ENCODE measurements around the gene ACP4.
"Not testable (repeated sequence)": the region's sequence is repeated elsewhere in the genome, so short reads cannot be mapped to it uniquely, and the experiment has no call there.

ACP4 gene

DNA sequence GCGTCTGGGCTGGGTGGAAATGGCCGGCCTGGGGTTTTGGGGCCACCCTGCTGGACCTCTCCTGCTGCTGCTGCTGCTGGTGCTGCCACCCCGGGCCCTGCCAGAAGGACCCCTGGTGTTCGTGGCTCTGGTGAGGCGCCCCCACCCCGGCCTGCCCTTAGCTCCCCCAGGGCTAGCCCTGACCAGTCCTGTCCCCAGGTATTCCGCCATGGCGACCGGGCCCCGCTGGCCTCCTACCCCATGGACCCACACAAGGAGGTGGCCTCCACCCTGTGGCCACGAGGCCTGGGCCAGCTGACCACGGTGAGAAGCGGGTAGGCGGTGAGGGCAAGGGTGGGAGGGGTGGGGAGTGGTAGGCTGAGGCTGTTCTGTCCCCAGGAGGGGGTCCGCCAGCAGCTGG lies at the start of gene ACP4:
Gene ACP4 (plus strand): TSS at position 20 of the 400 bp plus-strand sequence. CDS start 0 bp downstream, at position 20.
- DNase-seq (ENCODE audit: extremely low read depth in 1 of 2, low read depth in 1 of 2) = no peak

DNA sequence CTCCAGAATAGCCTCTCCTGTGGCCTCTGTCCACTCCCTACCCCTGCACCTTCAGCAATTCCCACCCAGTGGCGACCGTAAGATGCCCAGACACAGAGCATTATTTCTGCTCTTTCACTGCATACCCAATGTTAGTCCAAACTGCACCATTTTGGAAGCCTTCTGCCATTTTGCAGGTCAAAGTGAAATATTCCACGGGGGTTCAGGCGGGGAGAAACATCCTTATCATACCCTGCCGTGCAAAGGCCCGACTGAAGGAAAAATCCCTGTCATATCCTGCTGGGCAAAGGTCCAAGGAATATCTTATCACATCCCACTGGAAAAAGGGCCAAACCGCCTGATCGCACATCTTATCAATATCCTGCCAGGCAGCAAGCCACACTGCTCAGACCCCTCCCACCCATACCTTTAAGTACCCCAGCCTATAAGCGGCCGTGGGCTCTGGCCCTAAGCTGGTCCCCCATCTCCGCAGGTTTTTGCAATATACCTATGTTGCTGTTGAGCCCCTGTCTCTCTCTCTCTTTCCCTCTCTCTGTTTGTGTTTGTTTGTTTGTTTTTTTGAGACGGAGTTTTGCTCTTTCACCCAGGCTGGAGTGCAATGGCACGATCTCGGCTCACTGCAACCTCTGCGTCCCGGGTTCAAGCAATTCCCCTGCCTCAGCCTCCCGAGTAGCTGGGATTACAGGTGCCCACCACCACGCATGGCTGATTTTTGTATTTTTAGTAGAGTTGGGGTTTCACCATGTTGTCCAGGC lies 48.9 kb upstream of the ACP4 start:
- no peak for DNase-seq (ENCODE audit: extremely low read depth in 1 of 2, low read depth in 1 of 2)

DNA sequence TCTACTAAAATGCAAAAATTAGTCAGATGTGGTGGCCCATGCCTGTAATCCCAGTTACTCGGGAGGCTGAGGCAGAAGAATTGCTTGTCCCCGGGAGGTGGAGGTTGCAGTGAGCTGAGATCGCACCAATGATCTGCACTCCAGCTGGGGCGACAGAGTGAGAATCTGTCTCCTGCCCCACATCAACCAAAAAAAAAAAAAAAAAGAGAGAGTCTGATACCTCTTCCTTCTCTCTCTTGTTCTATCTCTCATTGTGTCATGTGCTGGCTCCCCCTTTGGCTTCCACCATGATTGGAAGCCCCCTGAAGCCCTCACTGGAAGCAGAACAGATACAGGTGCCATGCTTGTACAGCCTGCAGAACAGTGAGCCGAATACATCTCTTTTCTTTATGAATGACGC lies 46.7 kb upstream of the ACP4 start:
- no peak for DNase-seq (ENCODE audit: extremely low read depth in 1 of 2, low read depth in 1 of 2)

- DNase-seq (ENCODE audit: extremely low read depth in 1 of 2, low read depth in 1 of 2) = no peak
Observed at GRCh38 chr19:50745221-50745620, 45.0 kb upstream of the ACP4 start.

- DNase-seq (ENCODE audit: extremely low read depth in 1 of 2, low read depth in 1 of 2) = not testable (repeated sequence)
Observed at GRCh38 chr19:50747141-50747540, 43.1 kb upstream of the ACP4 start.

DNA sequence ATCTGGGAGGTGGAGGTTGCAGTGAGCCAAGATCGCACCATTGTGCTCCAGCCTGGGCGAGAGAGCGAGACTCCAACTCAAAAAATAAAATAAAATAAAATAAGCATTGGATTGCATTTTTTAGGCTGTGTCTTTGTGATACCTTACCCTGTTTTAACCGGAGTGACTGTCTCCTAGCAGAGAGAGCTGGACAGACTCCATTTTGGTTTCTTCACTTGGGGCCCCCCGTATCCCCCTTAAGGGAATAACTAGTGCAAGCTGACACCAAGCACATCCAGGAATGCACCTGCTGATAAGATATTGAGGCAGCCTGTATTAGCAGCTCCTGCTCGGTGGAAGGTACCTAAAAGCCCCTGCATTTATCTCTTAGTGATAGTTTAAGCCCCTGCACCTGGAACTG lies 40.7 kb upstream of the ACP4 start:
- DNase-seq (ENCODE audit: extremely low read depth in 1 of 2, low read depth in 1 of 2) = no peak

DNA sequence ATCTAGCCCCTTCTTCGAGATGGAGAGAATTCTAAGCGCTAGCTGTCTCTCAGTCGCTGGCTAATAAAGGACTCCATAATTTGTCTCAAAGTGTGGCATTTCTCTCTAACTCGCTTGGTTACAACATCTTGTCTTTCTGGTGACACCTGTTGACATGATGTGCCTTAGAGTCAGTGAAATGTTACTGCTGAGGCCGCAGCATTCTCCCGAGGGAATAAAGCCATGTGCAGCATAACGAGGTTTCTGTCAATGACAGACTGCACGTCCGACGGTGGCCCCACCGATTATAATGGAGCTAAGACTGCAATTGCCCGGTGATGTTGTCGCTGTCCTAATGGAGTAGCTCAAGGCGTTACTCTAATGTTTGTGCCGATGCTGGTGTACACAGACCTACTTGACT lies 40.2 kb upstream of the ACP4 start:
- DNase-seq (ENCODE audit: extremely low read depth in 1 of 2, low read depth in 1 of 2) = no peak

DNA sequence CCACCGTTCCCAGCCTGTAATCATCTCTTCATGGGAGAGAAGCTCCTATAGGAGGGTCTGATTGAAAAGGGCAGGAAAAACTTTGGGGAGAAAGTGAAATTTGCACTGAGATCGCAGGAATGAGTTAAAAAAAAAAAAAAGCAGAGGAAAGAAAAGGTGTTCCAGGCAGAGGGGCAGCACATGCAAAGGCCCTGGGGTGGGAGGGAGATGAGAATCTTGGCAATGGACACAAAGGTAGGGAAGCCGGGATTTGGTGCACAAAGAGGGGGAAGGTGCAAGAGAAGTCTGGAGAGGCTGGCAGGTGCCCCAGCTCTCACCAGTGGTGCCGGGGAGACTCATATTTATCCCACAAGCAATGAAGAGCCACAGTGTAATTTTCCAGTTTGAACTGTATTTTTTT lies 36.3 kb upstream of the ACP4 start:
- DNase-seq (ENCODE audit: extremely low read depth in 1 of 2, low read depth in 1 of 2) = no peak

DNA sequence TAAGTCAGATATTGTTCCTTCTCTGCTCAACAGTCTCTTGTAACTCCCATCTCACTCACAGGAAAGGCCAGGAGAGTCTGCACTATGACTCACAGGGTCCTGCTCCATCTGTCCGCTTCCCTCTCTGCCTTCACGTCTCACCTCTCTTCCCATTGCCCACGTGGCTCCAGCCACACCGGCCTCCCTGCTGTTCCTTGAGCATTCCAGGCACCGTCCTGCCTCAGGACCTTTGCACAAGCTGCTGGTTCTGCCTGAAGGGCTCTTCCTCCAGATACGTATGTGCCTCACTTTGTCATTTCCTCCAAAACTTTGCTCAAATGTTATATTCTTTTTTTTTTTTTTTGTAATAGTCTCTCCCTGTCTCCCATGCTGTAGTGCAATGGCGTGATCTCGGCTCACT lies 34.0 kb upstream of the ACP4 start:
- DNase-seq (ENCODE audit: extremely low read depth in 1 of 2, low read depth in 1 of 2) = not testable (repeated sequence)

- DNase-seq (ENCODE audit: extremely low read depth in 1 of 2, low read depth in 1 of 2) = not testable (repeated sequence)
Observed at GRCh38 chr19:50757624-50758023, 32.6 kb upstream of the ACP4 start.

DNA sequence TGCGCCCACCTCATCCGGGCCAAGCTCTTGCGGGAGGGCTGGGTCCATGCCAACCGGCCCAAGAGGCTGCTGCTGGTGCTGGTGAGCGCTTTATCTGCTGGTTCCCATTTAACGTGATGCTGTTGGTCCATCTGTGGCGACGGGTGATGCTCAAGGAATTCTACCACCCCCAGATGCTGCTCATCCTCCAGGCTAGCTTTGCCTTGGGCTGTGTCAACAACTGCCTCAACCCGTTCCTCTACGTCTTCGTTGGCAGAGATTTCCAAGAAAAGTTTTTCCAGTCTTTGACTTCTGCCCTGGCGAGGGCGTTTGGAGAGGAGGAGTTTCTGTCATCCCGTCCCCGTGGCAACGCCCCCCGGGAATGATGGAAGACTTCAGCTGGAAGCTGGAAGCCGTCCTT lies 31.1 kb upstream of the ACP4 start:
- not testable (repeated sequence) for DNase-seq (ENCODE audit: extremely low read depth in 1 of 2, low read depth in 1 of 2)

DNA sequence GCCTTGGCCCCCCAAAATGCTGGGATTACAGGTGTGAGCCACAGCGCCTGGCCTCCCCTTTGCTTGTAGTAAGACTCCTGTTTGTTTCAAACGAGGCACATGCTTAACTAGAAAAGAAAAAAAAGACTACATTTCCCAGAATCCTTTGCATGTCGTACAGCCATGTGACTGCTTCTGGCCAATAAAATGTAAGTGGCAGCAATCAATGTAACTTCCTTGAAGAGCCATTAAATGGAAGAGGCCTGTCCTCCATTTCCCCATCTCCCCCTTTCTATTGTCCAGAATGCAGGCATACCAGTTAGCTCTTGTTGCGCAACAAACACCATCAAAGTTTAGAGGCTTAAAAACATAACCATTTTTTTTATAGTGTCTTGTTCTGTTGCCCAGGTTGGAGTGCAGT lies 30.3 kb upstream of the ACP4 start:
- no peak for DNase-seq (ENCODE audit: extremely low read depth in 1 of 2, low read depth in 1 of 2)

DNA sequence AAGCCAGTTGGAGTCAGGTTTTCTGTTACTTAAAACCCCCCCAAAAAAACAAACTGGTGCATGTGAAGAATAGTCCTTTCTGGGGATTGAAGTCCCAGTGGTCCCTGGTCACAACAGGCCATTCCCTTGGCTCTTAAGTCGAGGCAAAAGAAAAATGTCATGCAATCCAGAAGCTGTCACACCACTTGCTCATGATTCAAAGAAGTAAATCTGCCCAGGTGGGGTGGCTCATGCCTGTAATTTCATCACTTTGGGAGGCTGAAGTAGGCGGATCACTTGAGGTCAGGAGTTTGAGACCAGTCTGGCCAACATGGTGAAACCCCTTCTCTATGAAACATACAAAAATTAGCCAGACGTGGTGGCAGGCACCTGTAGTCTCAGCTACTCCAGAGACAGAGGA lies 28.7 kb upstream of the ACP4 start:
- DNase-seq (ENCODE audit: extremely low read depth in 1 of 2, low read depth in 1 of 2) = not testable (repeated sequence)

DNA sequence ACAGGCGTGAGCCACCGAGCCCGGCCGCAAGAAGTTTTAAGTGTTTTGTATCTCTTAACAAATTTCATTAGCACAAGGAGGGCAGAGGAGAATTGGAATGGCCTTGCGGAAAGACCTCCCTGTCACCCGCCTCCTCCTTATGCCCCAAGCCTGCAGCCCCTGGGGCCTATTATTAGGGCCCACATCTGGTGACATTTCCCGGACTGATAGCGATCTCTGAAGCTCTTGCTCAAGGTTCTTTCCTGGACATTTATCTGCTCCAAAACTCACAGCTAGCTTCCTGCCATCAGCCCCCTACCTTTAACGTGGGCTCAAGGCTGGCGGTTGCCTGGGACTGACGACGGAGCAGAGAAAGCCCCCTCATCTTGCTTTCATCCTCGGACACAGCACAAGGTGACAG lies 26.7 kb upstream of the ACP4 start:
- DNase-seq (ENCODE audit: extremely low read depth in 1 of 2, low read depth in 1 of 2) = not testable (repeated sequence)

DNA sequence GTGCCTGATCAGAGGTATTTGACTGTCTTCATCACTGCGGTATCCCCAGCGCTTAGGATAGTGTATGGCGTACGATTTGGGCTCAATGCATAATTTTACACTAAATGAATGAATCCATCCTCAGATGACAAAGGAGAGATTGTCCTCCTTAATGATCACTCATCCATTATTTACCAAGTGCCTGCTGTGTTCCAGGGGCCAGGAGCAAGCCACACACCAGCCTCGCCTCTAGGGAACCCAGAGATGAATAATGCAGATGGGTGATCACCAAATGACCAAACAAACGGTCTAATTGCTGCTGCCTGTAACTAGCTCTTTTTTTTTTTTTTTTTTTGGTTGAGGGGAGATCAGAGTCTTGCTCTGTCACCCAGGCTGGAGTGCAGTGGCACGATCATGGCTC lies 25.8 kb upstream of the ACP4 start:
- no peak for DNase-seq (ENCODE audit: extremely low read depth in 1 of 2, low read depth in 1 of 2)

DNA sequence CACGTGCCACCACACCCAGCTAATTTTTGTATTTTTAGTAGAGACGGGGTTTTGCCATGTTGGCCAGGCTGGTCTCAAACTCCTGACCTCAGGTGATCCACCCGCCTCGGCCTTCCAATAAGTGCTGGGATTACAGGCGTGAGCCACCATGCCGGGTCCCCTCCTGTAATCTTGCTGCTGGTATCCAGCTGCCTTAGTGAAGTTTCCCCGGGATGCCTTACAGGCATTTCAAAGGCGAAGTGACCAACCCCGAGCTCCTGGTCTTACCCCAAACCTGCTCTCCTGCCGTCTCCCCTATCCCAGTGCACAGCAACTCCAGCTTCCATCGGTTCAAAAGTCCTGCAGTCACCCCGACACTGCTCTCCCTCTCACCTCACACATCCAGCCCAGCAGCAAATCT lies 23.5 kb upstream of the ACP4 start:
- not testable (repeated sequence) for DNase-seq (ENCODE audit: extremely low read depth in 1 of 2, low read depth in 1 of 2)

DNA sequence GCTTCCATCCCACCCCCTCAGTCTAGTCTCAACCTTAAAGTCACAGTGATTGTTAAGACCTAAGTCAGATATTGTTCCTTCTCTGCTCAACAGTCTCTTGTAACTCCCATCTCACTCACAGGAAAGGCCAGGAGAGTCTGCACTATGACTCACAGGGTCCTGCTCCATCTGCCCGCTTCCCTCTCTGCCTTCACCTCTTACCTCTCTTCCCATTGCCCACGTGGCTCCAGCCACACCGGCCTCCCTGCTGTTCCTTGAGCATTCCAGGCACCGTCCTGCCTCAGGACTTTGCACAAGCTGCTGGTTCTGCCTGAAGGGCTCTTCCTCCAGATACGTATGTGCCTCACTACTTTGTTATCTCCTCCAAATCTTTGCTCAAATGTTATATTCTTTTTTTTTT lies 23.0 kb upstream of the ACP4 start:
- DNase-seq (ENCODE audit: extremely low read depth in 1 of 2, low read depth in 1 of 2) = not testable (repeated sequence)

DNA sequence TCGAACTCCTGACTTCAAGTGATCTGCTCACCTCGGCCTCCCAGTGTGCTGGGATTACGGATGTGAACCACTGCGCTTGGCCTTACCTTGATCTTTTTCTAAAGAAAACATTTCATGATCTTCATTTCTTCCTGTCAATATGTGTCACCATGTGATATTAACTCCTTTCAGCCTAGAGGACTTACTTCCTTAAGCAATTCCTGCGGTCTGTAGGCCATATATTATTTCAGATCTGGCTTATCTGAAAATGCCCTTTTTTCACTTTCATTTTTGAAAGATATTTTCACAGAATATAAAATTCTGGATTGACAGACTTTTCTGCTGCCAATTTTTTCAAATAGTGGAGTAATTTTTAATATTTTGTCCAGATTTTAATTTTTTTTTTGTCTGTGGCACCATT lies 21.9 kb upstream of the ACP4 start:
- DNase-seq (ENCODE audit: extremely low read depth in 1 of 2, low read depth in 1 of 2) = no peak

DNA sequence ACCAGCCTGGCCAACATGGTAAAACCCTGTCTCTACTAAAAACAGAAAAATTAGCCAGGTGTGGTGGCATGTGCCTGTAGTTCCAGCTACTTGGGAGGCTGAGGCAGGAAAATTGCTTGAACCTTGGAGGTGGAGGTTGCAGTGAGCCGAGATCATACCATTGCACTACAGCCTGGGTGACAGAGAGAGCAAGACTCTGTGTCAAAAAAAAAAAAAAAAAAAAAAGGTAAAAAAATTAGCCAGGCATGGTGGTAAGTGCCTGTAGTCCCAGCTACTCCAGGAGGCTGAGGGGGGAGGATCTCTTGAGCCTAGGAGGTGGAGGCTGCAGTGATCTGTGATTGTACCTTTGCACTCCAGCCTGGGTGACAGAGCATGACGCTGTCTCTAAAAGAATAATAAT lies 20.1 kb upstream of the ACP4 start, which contains the start of gene GPR32:
Gene GPR32 (plus strand): TSS at position 301 of the 400 bp plus-strand sequence. CDS start 137 bp downstream, outside the sequence.
- DNase-seq (ENCODE audit: extremely low read depth in 1 of 2, low read depth in 1 of 2) = not testable (repeated sequence)

GRCh38 chr19:50770888-50771287 lies 19.3 kb upstream of the ACP4 start:
- no peak for DNase-seq (ENCODE audit: extremely low read depth in 1 of 2, low read depth in 1 of 2)

DNA sequence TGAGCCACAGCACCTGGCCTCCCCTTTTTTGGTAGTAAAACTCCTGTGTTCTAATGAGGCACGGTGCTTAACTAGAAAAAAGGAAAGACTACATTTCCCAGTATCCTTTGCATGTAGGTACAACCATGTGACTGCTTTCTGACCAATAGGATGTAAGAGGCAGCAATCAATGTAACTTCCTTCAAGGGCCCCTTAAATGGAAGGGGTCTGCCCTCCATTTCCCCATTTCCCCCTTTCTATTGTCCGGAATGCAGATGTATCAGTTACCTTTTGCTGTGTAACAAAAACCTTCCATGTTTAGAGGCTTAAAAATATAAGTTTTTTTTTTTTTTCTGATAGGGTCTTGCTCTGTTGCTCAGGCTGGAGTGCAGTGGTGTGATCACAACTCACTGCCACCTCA lies 17.7 kb upstream of the ACP4 start:
- DNase-seq (ENCODE audit: extremely low read depth in 1 of 2, low read depth in 1 of 2) = no peak

GRCh38 chr19:50772912-50773311 lies 17.3 kb upstream of the ACP4 start:
- DNase-seq (ENCODE audit: extremely low read depth in 1 of 2, low read depth in 1 of 2) = not testable (repeated sequence)

DNA sequence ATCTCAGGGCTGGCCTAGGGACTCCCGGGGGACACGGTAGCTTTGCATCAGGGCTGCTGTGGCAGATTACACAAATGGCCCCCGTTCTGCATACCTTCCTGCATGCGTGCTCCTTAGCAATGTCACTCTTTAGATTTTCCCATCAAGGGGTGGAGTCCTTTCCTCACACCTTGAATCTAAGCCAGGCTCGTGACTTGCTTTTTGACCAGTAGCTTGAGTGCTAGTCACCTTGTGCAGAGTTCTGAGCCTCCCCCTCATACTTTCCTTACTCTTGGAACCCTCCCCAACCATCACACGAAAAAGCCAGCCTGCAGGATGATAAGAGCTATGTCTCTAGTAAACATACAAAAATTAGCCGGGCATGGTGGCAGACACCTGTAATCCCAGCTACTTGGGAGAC lies 16.8 kb upstream of the ACP4 start:
- DNase-seq (ENCODE audit: extremely low read depth in 1 of 2, low read depth in 1 of 2) = not testable (repeated sequence)

Measured in stimulated activated CD8-positive, alpha-beta memory T cell treated with anti-CD3 and anti-CD28 coated beads, Interleukin-7, amount 100 ng/mL, for 48 hours (primary cell).